ENCODE measurements around the gene ANKRD12.

DNA sequence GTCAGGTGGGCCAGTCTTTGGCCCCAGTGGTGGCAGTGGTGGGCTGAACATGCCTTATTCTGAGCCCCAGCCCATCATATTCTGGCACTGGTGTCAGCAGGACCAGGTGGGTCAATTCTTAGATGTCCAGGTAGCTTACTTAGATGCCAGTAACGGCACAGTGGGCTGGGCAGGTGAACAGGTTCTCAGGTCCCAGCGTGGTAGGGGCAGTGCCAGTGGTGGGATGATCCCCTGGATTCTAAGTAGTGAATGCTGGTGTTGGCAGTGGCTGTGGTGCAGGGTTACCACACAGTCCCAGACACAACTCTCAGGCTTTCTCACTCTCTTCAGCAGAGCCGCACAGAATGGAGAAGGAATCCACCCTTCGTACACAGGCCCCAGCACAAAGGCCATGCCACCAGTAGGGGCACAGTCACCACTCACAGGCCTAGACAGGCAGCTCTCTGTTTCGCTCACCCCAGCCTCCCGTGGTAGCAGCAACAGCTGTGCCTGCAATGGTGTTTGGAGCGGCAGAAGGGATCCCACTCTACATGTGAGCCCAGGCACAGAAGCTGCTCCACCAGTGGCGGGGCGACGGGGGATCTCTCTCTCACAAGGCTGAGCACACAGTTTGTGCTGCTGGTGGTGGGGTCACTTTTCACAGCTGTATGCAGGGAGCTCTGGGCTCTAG, 97.3 kb downstream of the ANKRD12 start:
- no peak for TF ChIP-seq POLR2AphosphoS5 (IDR thresholded peaks at IDR 0.05)
- TF ChIP-seq, protein P1, sequence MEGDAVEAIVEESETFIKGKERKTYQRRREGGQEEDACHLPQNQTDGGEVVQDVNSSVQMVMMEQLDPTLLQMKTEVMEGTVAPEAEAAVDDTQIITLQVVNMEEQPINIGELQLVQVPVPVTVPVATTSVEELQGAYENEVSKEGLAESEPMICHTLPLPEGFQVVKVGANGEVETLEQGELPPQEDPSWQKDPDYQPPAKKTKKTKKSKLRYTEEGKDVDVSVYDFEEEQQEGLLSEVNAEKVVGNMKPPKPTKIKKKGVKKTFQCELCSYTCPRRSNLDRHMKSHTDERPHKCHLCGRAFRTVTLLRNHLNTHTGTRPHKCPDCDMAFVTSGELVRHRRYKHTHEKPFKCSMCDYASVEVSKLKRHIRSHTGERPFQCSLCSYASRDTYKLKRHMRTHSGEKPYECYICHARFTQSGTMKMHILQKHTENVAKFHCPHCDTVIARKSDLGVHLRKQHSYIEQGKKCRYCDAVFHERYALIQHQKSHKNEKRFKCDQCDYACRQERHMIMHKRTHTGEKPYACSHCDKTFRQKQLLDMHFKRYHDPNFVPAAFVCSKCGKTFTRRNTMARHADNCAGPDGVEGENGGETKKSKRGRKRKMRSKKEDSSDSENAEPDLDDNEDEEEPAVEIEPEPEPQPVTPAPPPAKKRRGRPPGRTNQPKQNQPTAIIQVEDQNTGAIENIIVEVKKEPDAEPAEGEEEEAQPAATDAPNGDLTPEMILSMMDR (IDR thresholded peaks at IDR 0.05) = no peak

All from sigmoid colon (tissue), 4 donors.